GM18951 (cell line): ENCODE data around the gene GRID2IP.
A peak's percentile ranks its signal among the peaks of the same experiment; 100 is the strongest.
"Not testable (repeated sequence)": the region's sequence is repeated elsewhere in the genome, so short reads cannot be mapped to it uniquely, and the experiment has no call there.

Experiments used
- POLR2A ChIP-seq: IDR thresholded peaks from 4 replicates; pipeline ENCODE4 v1.6.1; 2011; ENCODE audit warnings: mild to moderate bottlenecking; ENCODE audit not compliant: insufficient read length, insufficient read depth; ENCODE audit errors: extremely low read depth
- in situ Hi-C: fragments of 300-500 bp; cut with MboI; formaldehyde crosslinking; loops from one replicate; pipeline ENCODE4 v1.12.0; 2022; ENCODE audit warnings: low sequenced_read_pairs, mixed read lengths, inconsistent platforms; ENCODE audit not compliant: unreplicated experiment

Gene GRID2IP

DNA sequence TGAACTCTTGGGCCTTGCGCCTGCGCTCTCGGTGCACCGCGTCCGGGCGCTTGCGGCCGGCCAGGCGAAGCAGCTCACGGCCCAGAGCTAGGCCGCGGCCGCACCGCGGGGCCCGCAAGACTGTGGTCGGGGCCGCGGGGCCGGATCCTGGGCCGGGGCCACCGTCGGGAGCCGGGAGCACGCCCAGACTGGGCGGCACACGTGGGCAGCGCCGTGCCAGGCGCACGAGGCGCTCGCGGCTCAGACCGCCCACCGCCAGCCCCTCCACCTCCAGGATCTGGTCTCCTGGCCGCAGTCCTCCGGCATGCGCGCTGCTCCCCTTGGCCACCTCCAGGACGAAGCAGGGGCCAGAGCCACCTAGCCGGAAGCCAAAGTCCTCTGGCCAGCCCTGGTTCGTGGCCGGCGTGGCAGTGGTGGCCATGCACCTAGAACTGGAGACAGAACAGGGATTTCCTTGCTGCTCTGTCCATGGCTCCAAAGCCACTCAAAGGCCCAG lies at the start of gene GRID2IP:
Gene GRID2IP, minus strand, starts transcription at position 446 of the 496 bp plus-strand sequence. Its CDS starts 25 bp downstream, at position 421.
- in situ Hi-C loops, result no loop called here
- TF ChIP-seq POLR2A, result no peak

DNA sequence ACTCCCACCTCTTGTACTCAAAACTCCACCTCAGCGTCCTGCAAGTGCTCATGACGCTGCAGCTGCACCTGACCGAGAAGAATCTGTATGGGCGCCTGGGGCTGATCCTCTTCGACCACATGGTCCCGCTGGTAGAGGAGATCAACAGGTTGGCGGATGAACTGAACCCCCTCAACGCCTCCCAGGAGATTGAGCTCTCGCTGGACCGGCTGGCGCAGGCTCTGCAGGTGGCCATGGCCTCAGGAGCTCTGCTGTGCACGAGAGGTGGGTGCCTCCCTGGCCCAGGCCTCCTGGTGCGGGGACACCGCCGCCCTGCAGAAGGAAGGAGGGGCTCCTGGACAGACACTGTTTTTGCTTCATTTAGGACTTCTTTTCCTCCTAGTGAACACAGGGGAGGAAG lies 48.8 kb upstream of the GRID2IP start:
- no peak for TF ChIP-seq POLR2A
- in situ Hi-C loops, result no loop called here

DNA sequence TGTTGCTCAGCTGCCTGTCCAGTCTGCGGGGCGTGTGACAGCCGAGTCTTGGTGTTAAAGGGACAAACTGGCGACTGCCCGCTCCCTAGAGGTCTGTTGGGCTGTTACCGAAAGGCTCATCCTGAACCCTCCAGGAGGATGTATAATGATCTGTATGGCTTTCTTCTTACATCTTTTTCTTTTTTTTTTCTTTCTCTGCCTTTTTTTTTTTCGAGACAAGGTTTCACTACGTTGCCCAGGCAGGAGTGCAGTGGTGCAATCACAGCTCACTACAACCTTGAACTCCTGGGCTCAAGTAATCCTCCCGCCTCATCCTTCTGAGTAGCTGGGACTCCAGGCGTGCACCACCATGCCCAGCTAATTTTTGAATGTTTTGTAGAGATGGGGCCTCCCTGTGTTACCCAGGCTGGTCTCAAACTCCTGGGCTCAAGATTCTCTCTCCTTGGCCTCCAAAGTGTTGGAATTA lies 39.4 kb upstream of the GRID2IP start:
- in situ Hi-C loops, result no loop called here

DNA sequence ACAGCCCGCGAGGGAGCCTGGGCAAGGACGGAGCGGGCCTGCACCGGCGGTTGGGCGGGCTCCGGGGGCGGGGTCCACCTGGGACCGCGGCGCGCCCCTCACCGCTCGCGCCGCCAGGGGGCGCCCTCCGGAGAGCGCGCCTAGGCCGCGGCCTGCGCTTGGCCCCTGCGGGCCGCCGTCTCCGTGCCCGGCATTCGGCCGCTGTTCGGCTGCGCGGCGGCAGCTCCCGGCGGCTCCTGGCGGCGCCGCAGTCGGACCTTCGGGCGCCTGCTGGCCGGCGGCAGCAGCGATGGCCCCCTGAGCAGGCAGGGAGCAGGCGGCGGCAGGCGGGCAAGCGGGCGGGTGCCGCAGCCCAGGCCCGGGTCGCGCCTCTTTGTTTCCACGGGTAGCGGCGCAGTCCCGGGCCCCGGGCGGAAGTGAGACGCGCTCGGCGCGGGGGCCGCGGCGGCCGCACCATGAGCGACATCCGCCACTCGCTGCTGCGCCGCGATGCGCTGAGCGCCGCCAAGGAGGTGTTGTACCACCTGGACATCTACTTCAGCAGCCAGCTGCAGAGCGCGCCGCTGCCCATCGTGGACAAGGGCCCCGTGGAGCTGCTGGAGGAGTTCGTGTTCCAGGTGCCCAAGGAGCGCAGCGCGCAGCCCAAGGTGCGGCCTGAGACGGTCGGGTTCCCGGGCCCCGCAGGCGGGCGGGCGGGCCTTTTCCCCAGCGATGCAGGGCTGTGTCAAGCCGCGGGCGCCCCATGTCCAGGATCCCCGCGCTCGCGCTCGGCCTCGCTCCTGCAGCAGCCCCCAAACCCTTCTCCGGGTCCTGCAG lies 38.8 kb upstream of the GRID2IP start, which contains the start of gene INTS15:
Gene INTS15, plus strand, starts transcription at position 193 of the 816 bp plus-strand sequence. Its CDS starts 263 bp downstream, at position 456.
- in situ Hi-C loops, result no loop called here
- TF ChIP-seq POLR2A, result peak; percentile 97

More for the DNA sequence above, 39.4 kb upstream of the GRID2IP start:
- no peak for TF ChIP-seq POLR2A

DNA sequence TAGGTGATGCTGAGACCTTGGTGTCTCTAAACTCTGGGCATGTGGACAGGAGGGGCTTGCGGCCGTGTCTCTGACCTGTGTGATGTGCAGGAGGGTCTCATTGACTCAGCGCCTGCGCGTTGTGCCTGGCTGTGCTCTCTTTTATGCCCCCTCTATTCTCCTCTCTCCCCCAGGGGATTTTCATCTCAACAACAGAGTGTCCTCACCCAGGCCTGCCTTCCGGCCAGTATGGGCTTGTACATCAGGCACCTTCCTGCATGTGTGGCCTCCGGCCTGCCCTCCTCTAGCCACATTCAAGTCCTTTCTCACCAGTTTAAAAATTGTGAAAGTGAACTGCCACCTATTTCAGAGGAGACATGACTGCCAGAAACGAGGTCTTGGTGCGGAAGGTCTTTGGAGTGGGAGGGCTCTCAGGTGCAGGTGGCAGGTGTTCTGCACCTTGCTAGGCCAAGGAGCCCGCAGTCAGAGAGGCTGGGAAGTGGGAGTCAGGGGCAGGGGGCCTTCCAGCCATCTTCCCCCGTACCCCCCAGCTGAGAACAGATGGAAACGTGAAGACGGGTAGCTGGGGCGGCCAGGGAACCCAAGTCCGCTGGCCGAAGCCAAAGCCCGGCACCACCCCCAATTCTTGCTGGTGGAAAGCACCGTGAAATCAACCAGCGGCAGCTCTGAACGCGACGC lies 38.0 kb upstream of the GRID2IP start:
- in situ Hi-C loops, result no loop called here
- TF ChIP-seq POLR2A, result no peak

DNA sequence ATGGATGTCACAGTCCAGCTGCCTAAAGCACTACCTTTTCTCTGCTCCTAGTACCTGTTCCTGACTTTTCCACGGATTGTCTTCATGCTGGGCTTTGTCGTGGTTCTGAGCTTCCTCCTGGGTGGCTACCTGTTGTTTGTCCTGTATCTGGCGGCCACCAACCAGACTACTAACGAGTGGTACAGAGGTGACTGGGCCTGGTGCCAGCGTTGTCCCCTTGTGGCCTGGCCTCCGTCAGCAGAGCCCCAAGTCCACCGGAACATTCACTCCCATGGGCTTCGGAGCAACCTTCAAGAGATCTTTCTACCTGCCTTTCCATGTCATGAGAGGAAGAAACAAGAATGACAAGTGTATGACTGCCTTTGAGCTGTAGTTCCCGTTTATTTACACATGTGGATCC lies 37.3 kb upstream of the GRID2IP start:
- in situ Hi-C loops, result no loop called here
- no peak for TF ChIP-seq POLR2A

DNA sequence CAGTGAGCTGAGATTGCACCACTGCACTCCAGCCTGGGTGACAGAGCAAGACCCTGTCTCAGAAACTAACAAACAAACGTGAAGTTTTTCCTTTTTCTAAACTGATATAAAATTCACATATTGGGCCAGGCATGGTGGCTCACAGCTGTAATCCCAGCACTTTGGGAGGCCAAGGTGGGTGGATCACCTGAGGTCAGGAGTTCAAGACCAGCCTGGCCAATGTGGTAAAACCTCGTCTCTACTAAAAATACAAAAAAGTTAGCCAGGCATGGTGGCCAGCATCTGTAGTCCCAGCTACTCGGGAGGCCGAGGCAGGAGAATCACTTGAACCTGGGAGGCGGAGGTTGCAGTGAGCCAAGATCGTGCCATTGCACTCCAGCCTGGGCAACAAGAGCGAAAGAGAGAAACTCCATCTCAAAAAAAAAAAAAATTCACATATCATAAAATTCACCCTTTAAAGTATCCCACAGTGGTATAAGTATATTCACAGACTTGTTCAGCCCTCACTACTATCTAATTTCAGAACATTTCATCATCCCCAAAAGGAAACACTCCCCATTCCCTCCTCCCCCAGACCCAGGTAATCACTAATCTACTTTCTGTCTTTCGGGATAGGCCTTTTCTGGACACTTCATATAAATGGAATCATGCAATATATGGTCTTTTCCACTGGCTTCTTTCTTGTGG lies 34.6 kb upstream of the GRID2IP start:
- in situ Hi-C loops, result not testable (repeated sequence)

DNA sequence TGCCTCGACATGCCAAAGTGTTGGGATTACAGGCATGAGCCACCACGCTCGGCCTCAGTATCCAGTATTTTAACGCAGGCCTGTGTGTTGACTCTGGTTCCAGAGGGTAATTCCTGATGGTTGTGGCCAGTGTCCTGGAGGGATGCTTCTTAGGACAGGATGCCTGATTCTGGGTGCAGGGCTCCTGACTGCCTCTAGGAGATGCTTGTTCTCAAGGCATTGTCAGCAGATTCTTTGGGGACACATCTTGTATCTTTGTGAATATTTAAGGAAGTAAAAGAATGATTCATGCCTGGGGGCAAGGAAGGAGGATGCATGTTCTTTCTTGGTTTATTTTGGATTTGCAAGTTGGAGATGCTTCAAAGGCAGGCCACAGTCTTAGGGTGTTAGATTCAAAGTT lies 28.2 kb upstream of the GRID2IP start:
- no peak for TF ChIP-seq POLR2A
- in situ Hi-C loops, result no loop called here

DNA sequence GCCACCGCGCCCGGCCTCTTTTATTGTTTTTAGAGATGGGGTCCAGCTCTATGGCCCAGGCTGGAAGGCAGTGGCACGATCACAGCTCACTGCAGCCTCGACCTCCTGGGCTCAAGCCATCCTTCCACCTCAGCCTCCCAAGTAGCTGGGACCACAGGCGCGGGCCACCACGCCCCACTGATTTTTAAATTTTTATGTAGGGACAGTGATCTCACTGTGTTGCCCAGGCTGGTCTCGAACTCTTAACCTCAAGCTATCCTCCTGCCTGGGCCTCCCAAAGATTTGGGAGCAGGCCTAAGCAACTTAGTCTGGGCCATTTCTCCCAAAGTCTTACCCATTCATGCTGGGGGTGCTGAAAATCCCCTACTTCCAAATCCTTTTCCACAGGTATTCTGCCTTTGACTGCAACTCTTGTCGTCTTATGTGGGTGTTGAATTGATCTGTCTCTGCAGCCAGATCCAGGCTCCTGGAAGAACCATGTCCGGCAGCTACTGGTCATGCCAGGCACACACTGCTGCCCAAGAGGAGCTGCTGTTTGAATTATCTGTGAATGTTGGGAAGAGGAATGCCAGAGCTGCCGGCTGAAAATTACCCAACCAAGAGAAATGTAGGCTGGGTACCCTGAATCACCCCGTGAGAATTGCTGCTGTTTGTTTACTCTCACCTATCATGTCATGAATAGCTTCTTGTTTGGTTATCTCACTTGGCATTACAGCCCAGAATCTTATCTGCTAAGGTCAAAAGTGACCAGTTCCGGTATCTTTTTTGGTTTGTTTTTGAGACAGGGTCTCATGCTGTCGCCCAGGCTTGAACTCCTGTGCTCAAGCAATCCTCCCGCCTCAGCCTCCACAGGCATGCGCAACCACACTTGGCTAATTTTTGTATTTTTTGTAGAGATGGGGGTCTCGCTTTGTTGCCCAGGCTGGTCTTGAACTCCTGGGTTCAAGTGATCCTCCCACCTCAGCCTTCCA lies 27.1 kb upstream of the GRID2IP start:
- in situ Hi-C loops, result no loop called here
- no peak for TF ChIP-seq POLR2A

DNA sequence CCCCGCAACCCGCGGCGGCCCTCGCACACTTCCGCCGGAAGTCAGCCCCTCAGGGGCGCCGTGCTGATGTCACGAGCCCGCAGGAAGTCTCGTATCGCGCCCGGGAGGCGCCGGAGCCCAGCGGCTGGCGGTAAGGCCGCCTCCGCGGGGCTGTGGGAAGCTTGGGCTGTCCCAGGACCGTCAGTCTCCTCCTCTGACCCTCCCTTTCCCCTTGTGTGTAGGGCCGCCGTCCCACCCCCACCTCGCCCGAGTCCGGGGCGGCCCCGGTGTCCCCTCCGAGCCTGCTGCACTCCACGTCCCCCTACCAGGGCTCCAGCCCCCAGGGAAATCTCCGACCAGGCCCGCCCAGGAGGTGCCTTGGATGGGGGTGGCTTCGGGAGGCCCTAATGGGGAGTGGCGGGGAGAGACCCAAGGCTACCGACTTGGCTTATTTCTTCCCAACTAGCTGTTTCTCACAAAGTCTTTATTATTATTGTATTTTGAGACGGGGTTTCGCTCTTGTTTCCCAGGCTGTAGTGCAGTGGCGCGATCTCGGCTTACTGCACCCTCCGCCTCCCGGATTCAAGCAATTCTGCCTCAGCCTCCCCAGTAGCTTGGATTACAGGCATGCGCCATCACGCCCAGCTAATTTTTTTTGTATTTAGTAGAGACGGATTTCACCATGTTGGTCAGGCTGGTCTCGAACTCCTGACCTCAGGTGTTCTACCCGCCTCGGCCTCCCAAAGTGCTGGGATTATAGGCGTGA lies 26.3 kb upstream of the GRID2IP start, which contains the start of gene ZDHHC4:
Gene ZDHHC4, plus strand, starts transcription at position 86 of the 745 bp plus-strand sequence. CDS start 3,108 bp downstream, outside the sequence.
- in situ Hi-C loops, result no loop called here
- TF ChIP-seq POLR2A, result peak; percentile 98

DNA sequence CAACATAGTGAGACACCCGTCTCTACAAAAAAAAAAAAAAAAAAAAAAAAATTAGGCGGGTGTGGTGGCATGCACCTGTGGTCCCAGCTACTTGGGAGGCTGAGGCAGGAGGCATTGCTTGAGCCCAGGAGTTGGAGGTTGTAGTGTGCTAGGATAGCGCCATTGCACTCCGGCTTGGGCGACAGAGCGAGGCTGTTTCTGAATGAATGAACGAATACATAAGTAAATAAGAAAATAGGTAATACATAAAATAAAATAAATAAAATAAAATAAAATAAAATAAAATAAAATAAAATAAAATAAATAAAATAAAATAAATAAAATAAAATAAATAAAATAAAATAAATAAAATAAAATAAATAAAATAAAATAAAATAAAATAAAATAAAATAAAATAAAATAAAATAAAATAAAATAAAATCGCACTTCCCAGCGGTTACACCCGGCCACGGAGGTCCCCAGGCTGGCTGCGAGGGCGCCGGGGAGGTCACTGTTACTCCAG lies 25.7 kb upstream of the GRID2IP start:
- in situ Hi-C loops, result not testable (repeated sequence)
